PFSK-1 (cell line): Measurements from ENCODE around the gene HK1.

Experiments
- POLR2AphosphoS5 ChIP-seq: IDR thresholded peaks from 2 replicates; pipeline ENCODE4 v1.6.1; 2012; ENCODE audit warnings: low read depth, mild to moderate bottlenecking, control low read depth, low read length, moderate library complexity
- REST ChIP-seq, 2 experiments: IDR thresholded peaks; 2 replicates each; pipeline versions ENCODE4 v1.6.1 to v1.8.0; 2011 to 2012; ENCODE audit warnings: low read depth in 2 of 2, low read length in 2 of 2, control low read depth in 1 of 2, inconsistent platforms in 1 of 2, mild to moderate bottlenecking in 1 of 2, moderate library complexity in 1 of 2; ENCODE audit not compliant: insufficient read depth in 1 of 2

- TF ChIP-seq POLR2AphosphoS5 (no peak), REST (IDR thresholded peaks at IDR 0.05; ENCODE audit: insufficient read depth in 1 of 2, low read depth in 2 of 2, low read length in 2 of 2) (no peak)
Measured at GRCh38 chr10:69416695-69417094, 138.4 kb downstream of the HK1 start, which contains the start of gene TACR2.
